ENCODE results near the gene PAX3.

Gene PAX3

GRCh38 chr2:222298311-222299150 is at the start of gene PAX3:
TSS of gene PAX3 (minus strand) at chr2:222298998. CDS start at chr2:222298615, 383 bp downstream.
- no peak for DNase-seq (ENCODE audit: low read depth in 3 of 3, low spot score in 1 of 3)

- no peak for DNase-seq (ENCODE audit: low read depth in 3 of 3, low spot score in 1 of 3)
Measured at GRCh38 chr2:222341331-222341730, 42.5 kb upstream of the PAX3 start.

- no peak for DNase-seq (ENCODE audit: low read depth in 3 of 3, low spot score in 1 of 3)
Measured at GRCh38 chr2:222338374-222338773, 39.6 kb upstream of the PAX3 start.

GRCh38 chr2:222336931-222337330 is 38.1 kb upstream of the PAX3 start:
- no peak for DNase-seq (ENCODE audit: low read depth in 3 of 3, low spot score in 1 of 3)

GRCh38 chr2:222336442-222336841 is 37.6 kb upstream of the PAX3 start:
- DNase-seq (ENCODE audit: low read depth in 3 of 3, low spot score in 1 of 3) = no peak

GRCh38 chr2:222334914-222335313 is 36.1 kb upstream of the PAX3 start:
- DNase-seq (ENCODE audit: low read depth in 3 of 3, low spot score in 1 of 3) = no peak

- no peak for DNase-seq (ENCODE audit: low read depth in 3 of 3, low spot score in 1 of 3)
Measured at GRCh38 chr2:222333397-222333796, 34.6 kb upstream of the PAX3 start.

- DNase-seq (ENCODE audit: low read depth in 3 of 3, low spot score in 1 of 3) = no peak
Measured at GRCh38 chr2:222332116-222332515, 33.3 kb upstream of the PAX3 start.

- no peak for DNase-seq (ENCODE audit: low read depth in 3 of 3, low spot score in 1 of 3)
Measured at GRCh38 chr2:222330910-222331309, 32.1 kb upstream of the PAX3 start.

- DNase-seq (ENCODE audit: low read depth in 3 of 3, low spot score in 1 of 3) = no peak
Measured at GRCh38 chr2:222322236-222322635, 23.4 kb upstream of the PAX3 start.

- no peak for DNase-seq (ENCODE audit: low read depth in 3 of 3, low spot score in 1 of 3)
Measured at GRCh38 chr2:222320436-222321395, 21.9 kb upstream of the PAX3 start.

- DNase-seq (ENCODE audit: low read depth in 3 of 3, low spot score in 1 of 3) = no peak
Measured at GRCh38 chr2:222319586-222320435, 21.0 kb upstream of the PAX3 start.

GRCh38 chr2:222318712-222319585 is 20.2 kb upstream of the PAX3 start:
- no peak for DNase-seq (ENCODE audit: low read depth in 3 of 3, low spot score in 1 of 3)

- DNase-seq (ENCODE audit: low read depth in 3 of 3, low spot score in 1 of 3) = no peak
Measured at GRCh38 chr2:222318026-222318711, 19.4 kb upstream of the PAX3 start.

GRCh38 chr2:222315443-222316121 is 16.8 kb upstream of the PAX3 start:
- DNase-seq (ENCODE audit: low read depth in 3 of 3, low spot score in 1 of 3) = no peak

- no peak for DNase-seq (ENCODE audit: low read depth in 3 of 3, low spot score in 1 of 3)
Measured at GRCh38 chr2:222313816-222314215, 15.0 kb upstream of the PAX3 start.

- no peak for DNase-seq (ENCODE audit: low read depth in 3 of 3, low spot score in 1 of 3)
Measured at GRCh38 chr2:222311978-222312738, 13.4 kb upstream of the PAX3 start.

- no peak for DNase-seq (ENCODE audit: low read depth in 3 of 3, low spot score in 1 of 3)
Measured at GRCh38 chr2:222311319-222311977, 12.7 kb upstream of the PAX3 start.
